GM23338 (cell line): Measurements from ENCODE around the gene SEC24A.

ENCODE experiments used
- JUNB ChIP-seq: IDR thresholded peaks from one replicate; pipeline ENCODE4 v1.6.1; 2016; ENCODE audit warnings: antibody characterized with exemption; ENCODE audit not compliant: unreplicated experiment
- TF ChIP-seq, protein P1 (sequence below), 2 experiments: fragments of 200-600 bp in 1 of 2; sonication (generic) in 1 of 2; conservative IDR thresholded peaks; 2 replicates each; pipeline versions ENCODE4 v1.5.1 to v1.6.1; 2016 to 2017; ENCODE audit warnings: antibody characterized with exemption in 2 of 2, low read depth in 2 of 2, mild to moderate bottlenecking in 2 of 2, moderate library complexity in 1 of 2

DNA sequence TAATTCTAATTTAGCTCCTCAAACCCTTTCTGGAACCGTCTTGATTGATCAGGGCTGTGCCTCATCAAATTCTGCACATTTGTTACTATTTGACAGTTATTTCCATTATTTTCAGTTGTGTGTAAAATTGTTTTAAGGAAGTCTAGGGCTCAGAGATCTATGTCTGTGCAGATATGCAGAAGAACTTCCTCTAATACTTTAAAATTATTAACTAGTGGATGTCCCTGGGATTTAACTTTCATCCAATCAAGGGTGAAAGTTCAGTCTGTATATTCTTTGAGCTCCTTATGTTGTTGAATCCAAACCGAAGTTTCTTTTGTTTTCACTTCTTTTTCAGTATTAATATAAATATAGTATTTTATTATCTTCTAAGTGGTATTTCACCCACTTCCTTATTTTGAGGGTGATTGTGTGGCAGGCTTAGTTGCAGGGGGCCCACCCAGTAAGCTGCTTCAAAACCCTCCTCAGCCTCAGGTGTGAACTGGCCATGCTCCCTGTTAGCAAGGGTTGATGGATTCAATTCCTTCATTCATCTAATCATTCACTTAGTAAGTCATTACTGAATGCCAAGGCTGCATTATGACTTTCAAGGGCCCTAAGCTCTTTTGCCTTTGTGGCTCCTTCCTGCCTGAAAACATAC lies 87.7 kb downstream of the SEC24A start:
- TF ChIP-seq, protein P1, sequence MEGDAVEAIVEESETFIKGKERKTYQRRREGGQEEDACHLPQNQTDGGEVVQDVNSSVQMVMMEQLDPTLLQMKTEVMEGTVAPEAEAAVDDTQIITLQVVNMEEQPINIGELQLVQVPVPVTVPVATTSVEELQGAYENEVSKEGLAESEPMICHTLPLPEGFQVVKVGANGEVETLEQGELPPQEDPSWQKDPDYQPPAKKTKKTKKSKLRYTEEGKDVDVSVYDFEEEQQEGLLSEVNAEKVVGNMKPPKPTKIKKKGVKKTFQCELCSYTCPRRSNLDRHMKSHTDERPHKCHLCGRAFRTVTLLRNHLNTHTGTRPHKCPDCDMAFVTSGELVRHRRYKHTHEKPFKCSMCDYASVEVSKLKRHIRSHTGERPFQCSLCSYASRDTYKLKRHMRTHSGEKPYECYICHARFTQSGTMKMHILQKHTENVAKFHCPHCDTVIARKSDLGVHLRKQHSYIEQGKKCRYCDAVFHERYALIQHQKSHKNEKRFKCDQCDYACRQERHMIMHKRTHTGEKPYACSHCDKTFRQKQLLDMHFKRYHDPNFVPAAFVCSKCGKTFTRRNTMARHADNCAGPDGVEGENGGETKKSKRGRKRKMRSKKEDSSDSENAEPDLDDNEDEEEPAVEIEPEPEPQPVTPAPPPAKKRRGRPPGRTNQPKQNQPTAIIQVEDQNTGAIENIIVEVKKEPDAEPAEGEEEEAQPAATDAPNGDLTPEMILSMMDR (conservative IDR thresholded peaks at IDR 0.05; ENCODE audit: low read depth in 2 of 2) = no peak
- TF ChIP-seq JUNB = no peak
